Measurements from ENCODE around the gene ABCC4.

GRCh38 chr13:95129004-95129403 is 172.2 kb downstream of the ABCC4 start:
- TF ChIP-seq CTCF (IDR thresholded peaks at IDR 0.05) (no peak), POLR2A (IDR thresholded peaks at IDR 0.05) (no peak)

Data from vagina (tissue), 2 donors.